Tibial artery (tissue), 4 donors: ENCODE measurements around the gene TTC3.
A peak's percentile ranks its signal among the peaks of the same experiment; 100 is the strongest.
"Not testable (repeated sequence)": the region's sequence is repeated elsewhere in the genome, so short reads cannot be mapped to it uniquely, and the experiment has no call there.

Experiments used
- DNase-seq, 2 donors: peaks; one replicate each; pipeline ENCODE4 v3.0.0-alpha.2; 2019
- H3K27ac ChIP-seq, 2 donors: fragments of 200-600 bp; sonication (generic) in 1 of 2; 1 replicate in 1 of 2; 2 replicates in 1 of 2; pipeline ENCODE4 v1.5.1; 2018 to 2019; ENCODE audit warnings: mild to moderate bottlenecking in 1 of 2
- H3K27me3 ChIP-seq, 2 donors: fragments of 200-600 bp; sonication (generic) in 1 of 2; one replicate each; pipeline versions ENCODE4 v1.5.1 to v1.6.0; 2016 to 2019
- H3K36me3 ChIP-seq, 3 donors: fragments of 200-600 bp; sonication (generic) in 2 of 3; one replicate each; pipeline ENCODE4 v1.5.1; 2016 to 2019; ENCODE audit warnings: mild to moderate bottlenecking in 2 of 3
- H3K4me1 ChIP-seq, 4 donors: fragments of 200-600 bp; sonication (generic) in 2 of 4; 1 replicate in 3 of 4; 2 replicates in 1 of 4; pipeline ENCODE4 v1.5.1; 2016 to 2019
- H3K4me3 ChIP-seq, 2 donors: fragments of 200-600 bp; sonication (generic) in 1 of 2; 1 replicate in 1 of 2; 2 replicates in 1 of 2; pipeline ENCODE4 v1.5.1; 2018 to 2019; ENCODE audit warnings: mild to moderate bottlenecking in 2 of 2
- H3K9me3 ChIP-seq, 3 donors: fragments of 200-600 bp; sonication (generic) in 1 of 3; one replicate each; pipeline ENCODE4 v1.5.1; 2016 to 2019
- intact Hi-C: fragments of 100-400 bp; cut with DNase I; formaldehyde crosslinking; loops from one replicate; pipeline ENCODE4 v1.15.0; 2023; ENCODE audit warnings: low total_unique reads
- TF ChIP-seq, protein P1 (sequence below), 2 experiments: fragments of 200-600 bp in 1 of 2; fragments of 450-650 bp in 1 of 2; IDR thresholded peaks; one replicate each; pipeline ENCODE4 v1.5.1; 2017 to 2019; ENCODE audit warnings: antibody characterized with exemption in 2 of 2, mild to moderate bottlenecking in 1 of 2, moderate library complexity in 1 of 2

Gene TTC3

DNA sequence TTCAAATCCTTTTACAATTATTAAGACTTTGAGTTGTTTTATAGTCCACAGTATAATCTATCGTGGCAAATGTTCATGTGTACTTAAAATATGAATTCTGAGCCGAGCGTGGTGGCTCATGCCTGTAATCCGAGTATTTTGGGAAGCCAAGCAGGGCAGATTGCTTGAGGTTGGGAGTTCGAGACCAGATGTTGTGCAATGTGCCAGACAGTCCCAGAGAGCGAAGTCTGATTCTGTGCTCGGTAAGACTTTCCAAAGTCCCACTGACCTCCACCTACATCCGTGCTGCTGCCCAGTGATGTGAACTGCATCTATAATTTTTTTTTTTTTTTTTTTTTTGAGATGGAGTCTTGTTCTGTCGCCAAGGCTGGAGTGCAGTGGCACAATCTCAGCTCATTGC lies 141.9 kb downstream of the TTC3 start:
- Histone ChIP-seq H3K27me3 (no peaks in the 10 kb centered on the region), H3K27ac (no peak overlapping the region), H3K36me3 (no peaks in the 10 kb centered on the region), H3K9me3 (no peaks in the 10 kb centered on the region), H3K4me3 (no peak overlapping the region), H3K4me1 (peaks cover 0 to 3% (median 2%) of the 10 kb centered on the region in 4 donors)
- intact Hi-C loops, result no loop called here
- no peak for DNase-seq
- TF ChIP-seq, protein P1, sequence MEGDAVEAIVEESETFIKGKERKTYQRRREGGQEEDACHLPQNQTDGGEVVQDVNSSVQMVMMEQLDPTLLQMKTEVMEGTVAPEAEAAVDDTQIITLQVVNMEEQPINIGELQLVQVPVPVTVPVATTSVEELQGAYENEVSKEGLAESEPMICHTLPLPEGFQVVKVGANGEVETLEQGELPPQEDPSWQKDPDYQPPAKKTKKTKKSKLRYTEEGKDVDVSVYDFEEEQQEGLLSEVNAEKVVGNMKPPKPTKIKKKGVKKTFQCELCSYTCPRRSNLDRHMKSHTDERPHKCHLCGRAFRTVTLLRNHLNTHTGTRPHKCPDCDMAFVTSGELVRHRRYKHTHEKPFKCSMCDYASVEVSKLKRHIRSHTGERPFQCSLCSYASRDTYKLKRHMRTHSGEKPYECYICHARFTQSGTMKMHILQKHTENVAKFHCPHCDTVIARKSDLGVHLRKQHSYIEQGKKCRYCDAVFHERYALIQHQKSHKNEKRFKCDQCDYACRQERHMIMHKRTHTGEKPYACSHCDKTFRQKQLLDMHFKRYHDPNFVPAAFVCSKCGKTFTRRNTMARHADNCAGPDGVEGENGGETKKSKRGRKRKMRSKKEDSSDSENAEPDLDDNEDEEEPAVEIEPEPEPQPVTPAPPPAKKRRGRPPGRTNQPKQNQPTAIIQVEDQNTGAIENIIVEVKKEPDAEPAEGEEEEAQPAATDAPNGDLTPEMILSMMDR (IDR thresholded peaks at IDR 0.05), result no peak

DNA sequence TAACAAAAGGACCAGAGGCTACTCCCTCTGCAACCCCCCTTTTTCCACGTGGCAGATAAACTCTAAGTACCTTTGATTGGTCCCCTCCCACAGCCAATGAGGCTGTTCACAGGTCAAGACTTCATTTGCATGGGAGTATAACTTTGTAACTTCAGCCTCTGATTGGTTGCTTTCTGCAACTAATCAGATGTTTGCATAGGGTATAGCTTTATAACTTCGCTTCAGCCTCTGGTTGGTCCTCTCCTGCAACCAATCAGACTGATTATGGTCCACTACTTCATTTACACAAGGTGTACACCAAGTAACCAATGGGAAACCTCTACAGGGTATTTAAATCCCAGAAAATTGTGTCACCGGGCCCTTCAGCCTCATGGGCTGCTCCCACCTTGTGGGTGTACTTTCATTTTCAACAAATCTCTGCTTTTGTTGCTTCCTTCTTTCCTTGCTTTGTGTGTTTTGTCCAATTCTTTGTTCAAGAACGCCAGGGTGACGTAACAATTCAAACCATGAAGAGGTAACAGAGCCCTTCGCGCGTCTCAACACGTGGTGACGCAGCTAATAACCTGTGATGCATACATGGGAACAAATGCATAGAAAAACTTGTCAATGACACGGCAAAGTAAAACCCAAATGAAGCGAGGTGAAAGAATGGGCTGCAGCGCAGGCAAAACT lies 146.8 kb downstream of the TTC3 start:
- DNase-seq, result no peak
- Histone ChIP-seq H3K4me1 (peaks cover 0 to 17% (median 6%) of the 10 kb centered on the region in 4 donors), H3K27ac (peak overlapping the region; percentile 73 to 77), H3K9me3 (no peaks in the 10 kb centered on the region), H3K27me3 (no peaks in the 10 kb centered on the region), H3K36me3 (peaks cover 14 to 15% (median 14%) of the 10 kb centered on the region in 3 donors), H3K4me3 (peak overlapping the region; percentile 59 to 78)
- intact Hi-C loops, result no loop called here
- TF ChIP-seq, protein P1 (IDR thresholded peaks at IDR 0.05), result no peak

DNA sequence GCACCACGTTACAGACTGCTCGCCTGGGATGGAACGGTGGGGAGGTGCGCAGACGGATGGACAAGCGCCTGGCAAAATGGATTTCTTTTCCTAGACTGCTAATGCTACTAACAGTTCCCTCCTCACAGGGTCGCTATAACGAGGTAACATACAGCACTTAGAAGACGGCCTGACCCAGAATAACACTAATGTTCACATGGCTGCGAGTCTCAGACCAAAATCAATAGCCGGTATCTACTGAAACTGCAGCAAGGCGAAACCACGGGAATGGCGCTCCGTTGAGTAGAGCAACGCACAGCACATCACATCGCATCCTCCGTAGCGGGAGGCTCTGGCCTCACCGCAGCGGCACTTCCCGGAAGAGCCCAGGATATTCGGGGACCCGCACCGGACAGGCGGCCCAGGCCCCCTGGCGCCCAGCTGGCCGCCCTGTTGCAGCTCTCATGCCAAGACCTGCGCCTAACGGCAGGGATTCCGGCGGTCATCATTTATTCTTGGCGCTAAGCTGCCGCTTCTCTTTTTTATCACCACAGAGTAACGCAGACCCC lies 147.5 kb downstream of the TTC3 start:
- DNase-seq, result no peak
- Histone ChIP-seq H3K27ac (peak overlapping the region; percentile 73 to 77), H3K27me3 (no peaks in the 10 kb centered on the region), H3K36me3 (peaks cover 20 to 22% (median 20%) of the 10 kb centered on the region in 3 donors), H3K4me1 (peaks cover 0 to 17% (median 6%) of the 10 kb centered on the region in 4 donors), H3K4me3 (peak overlapping the region; percentile 59 to 78), H3K9me3 (no peaks in the 10 kb centered on the region)
- TF ChIP-seq, protein P1 (IDR thresholded peaks at IDR 0.05), result no peak
- intact Hi-C loops, result no loop called here

DNA sequence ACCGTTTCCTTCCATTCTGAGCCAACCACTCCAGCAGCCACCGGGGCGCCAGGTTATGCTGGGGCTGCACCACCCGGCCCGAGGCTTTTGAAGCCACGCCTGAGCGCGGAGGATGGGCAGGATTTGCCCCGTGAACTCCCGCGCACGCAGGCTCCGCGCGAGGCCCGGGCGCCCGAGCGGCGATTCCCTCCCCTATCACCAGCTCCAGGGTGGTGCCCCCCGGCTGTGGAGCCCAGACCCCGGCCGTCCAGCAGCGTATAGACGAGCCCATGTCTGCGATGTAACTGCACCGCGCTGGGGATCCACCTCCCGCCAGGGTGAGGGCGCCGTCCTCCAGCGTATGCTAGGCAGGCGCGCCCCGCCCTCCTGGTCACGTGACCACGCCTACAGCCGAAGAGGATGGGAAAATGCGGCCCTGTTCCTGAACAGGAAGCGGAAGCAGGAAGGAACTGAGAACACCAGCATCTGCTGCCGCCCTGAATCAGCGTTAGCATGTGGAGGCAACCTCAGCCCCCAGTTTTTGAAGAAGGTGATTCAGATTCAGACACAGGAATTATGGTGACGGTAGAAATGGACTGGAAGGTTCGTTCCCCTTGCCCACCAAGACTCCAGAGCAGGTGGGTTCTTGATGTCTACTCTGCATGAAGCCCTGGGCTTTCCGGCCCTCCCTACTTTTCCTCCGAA lies 148.1 kb downstream of the TTC3 start:
- DNase-seq, result peak; percentile 95
- intact Hi-C loops, result no loop called here
- H3K27me3 ChIP-seq, result no peaks in the 10 kb centered on the region
- peaks cover 26 to 27% (median 26%) of the 10 kb centered on the region in 3 donors for H3K36me3 ChIP-seq
- peak overlapping the region; percentile 73 to 77 for H3K27ac ChIP-seq
- H3K9me3 ChIP-seq, result no peaks in the 10 kb centered on the region
- peaks cover 0 to 17% (median 6%) of the 10 kb centered on the region in 4 donors for H3K4me1 ChIP-seq
- H3K4me3 ChIP-seq, result peak overlapping the region; percentile 59 to 78
- TF ChIP-seq, protein P1 (IDR thresholded peaks at IDR 0.05), result peak in 1 of 2 experiments; percentile 26

DNA sequence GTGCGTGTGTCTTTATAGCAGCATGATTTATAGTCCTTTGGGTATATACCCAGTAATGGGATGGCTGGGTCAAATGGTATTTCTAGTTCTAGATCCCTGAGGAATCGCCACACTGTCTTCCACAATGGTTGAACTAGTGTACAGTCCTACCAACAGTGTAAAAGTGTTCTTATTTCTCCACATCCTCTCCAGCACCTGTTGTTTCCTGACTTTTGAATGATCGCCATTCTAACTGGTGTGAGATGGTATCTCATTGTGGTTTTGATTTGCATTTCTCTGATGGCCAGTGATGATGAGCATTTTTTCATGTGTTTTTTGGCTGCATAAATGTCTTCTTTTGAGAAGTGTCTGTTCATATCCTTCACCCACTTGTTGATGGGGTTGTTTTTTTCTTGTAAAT lies 149.2 kb downstream of the TTC3 start:
- Histone ChIP-seq H3K4me1 (peaks cover 0 to 17% (median 6%) of the 10 kb centered on the region in 4 donors), H3K36me3 (peaks cover 37 to 38% (median 38%) of the 10 kb centered on the region in 3 donors)
- intact Hi-C loops, DNase-seq, H3K27me3 ChIP-seq, H3K9me3 ChIP-seq, H3K27ac ChIP-seq, H3K4me3 ChIP-seq: not testable (repeated sequence)
